ENCODE data around the gene NELL1. TPM values are rescaled to one million over a fixed set of nuclear protein-coding genes. Genes with fewer than 3 reads are reported as not detected.

The NELL1 gene
- total RNA-seq, 1 donor from 2014 or later, result 104 TPM

DNA sequence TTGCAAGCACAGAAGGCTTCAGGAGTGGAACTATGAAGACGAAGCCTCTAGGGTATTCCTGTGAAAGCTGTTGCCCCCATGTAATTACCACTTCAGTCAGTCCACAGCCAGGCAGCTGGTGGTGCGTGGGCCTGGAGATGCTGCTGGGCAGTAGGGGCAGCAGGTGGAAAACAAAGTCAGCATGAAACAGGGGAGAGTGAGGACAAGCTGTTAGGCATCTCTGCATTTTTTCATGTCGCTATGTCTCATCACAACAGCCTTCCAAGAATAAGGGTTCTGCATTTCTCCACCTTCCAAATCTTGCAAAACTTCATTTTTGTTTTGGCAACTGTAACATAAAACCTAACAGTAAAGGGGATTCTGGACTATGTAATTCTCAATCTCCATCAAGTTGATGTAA is 757.5 kb downstream of the NELL1 start:
- DNase-seq, result no peak

DNA sequence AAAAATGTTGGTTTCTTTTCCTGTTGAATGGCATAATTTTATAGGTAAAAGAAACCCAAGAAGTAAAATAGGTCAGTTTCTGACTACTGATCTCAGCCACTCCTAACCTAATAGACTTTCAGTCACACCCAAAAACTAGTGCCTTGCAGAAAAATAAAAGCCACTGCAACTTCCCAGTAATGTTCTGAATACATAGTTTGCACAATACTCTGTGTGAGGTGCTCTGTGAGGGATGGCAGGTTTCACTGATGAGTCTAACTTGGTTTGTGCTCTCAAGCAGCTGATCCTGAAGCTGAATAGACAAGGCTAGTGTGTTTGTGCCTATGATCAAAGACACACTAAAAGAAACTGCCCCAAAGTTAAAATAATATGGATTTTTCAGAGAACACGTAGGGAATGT is 758.3 kb downstream of the NELL1 start:
- no peak for DNase-seq

DNA sequence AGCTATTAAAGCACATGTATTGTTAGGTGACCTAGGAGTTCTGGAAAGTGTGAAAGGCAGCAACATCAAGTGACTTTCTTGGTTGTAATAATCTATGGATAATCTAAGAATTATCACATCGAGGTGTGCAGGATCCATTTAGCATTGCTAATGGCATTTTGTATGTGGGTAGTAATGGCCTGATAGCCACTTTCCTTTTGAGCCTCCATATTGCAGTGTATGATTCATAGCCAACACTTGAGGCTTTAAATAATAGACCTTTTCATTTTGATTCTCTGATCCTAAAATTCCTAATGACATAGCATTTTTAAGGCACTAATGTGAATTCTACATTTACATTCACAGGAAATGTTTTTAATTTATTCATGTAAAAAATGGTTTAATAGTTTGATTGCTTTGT is 759.4 kb downstream of the NELL1 start:
- no peak for DNase-seq

DNA sequence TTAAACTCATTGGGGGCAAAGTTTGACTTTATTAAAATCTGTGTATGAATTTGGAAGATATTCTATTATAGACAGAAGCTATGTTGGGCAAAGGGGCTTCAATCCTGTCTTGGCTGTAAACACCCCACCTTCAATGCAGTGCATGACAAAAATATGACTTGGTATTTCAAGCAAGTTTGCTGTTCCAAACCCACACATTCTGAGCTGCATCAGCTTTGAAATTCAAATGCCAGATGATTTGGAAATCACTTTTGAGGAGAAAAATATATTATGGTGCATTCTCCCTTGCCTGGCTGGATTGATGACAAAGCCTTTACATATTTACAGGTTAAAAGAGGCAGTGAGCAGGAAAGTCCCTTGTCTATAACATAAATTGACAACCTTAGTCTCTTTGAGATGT is 760.0 kb downstream of the NELL1 start:
- DNase-seq, result no peak

DNA sequence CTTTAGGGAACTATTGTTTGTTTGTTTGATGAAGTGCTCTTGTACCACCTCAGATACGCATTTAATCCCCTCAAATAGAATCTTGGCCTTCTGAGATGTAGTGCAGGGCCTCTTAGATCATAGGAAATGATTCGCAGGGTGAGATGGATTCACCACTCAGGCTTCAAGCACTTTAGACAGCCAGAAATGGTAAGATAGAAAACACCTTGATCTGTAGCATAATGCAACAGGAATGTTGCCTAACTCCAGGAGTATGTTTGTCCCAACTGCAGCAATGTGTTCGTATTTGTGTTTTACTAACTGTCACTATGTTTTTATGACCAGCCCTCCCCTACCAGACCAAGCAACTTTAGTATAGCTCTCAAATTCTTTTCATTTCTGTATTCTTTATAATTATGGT is 761.2 kb downstream of the NELL1 start:
- DNase-seq, result no peak

DNA sequence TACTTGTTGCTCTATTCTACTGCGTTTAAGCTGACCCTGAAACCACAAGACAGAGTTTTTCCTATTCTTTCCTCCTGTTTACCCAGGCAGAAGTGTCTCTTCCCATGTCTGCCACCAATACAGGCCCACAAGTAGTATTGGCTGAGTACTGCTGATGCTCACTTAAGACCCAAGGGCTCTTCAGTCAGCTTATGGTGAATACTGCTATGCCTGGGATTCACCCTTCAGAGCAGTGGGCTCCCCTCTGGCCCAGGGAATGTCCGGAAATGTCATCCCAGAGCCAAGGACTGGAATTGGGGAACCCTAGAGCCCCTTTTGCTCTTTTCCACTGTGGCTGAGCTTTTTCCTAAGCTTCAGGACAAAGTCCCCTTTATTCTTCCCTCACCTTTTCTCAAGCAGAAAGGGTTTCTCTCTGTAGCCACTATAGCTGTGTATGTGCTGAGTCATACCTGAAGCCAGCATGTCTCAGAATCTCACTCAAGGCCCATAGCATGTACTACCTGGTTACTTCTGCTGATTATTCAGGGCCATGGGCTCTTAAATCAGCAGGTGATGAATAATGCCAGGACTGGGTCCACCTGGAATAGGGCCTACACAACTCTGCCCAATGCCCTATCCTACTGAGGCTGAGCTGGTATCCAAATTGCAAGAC is 777.7 kb downstream of the NELL1 start:
- no peak for DNase-seq

DNA sequence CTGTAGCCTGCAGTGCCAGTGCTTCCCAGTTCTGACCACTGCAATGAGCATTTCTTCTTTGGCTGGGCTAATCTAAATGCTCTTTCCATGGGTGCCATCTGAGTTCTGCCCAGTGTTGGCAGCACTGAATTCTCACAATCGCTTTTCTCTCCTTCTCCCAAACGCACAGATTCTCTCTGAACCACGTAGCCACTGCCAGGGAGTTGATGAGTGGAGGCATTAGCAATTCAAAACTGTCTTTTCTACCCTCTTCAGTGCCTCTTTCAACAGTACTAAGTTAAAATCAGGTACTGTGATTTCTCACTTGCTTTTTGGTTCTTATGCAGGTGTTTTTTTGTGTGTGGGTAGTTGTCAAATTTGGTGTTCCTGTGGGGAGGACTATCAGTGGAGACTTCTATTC is 778.5 kb downstream of the NELL1 start:
- no peak for DNase-seq

DNA sequence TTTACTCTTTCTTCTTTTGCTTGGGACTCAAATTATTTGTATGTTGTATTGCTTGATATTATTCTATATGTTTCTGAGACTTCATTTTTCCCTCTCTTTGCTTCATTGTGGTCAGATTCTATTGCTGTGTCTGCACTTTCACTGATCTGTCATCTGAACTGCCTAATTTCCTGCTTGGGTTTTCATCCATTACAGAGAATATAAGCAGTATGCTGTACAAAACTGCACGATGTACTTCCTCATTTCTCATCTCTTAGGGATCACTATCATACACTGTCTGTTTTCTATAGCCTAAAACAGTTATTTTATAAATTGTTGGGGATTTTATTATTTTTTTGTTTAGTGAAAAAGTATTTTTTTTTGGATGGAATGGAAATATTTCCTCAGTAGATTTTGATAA is 786.8 kb downstream of the NELL1 start:
- DNase-seq, result no peak

DNA sequence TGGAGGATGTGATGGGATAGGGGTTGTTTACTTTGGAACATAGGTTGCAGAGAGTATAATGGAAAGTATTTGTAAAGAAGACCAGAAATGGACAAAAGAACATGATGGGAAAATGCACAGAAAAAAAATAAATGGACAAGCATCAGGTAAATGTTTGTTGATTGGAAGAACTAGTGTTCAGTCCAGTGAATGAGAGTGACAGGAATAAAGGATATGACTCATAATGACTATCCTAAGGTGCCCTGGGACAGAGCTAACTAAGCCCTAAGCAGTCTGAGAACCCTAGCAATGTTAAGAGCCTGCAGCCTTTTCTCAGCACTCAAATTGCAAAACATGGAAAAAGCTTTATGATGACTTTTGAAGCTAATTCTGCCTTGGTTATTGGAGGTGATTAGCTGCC is 790.7 kb downstream of the NELL1 start:
- no peak for DNase-seq

DNA sequence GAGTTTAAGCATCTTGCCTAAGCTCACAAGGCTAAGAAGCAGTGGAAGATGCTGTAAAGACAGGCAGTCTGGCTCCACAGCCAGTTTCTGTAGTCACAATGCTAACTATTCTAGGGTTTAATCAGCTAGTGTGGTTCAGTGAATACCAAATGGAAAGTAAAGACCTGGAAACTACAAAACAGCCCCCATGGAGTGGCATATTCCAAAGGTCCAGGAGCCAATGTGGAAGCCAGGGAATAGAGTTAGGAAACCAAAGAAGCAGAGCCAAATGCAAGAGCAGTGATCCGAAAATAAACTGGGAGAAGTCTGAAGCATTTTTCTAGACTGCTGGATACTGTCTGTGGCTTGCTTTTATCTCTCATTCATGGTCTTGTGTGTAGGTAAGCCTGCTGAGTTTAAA is 792.3 kb downstream of the NELL1 start:
- no peak for DNase-seq

DNA sequence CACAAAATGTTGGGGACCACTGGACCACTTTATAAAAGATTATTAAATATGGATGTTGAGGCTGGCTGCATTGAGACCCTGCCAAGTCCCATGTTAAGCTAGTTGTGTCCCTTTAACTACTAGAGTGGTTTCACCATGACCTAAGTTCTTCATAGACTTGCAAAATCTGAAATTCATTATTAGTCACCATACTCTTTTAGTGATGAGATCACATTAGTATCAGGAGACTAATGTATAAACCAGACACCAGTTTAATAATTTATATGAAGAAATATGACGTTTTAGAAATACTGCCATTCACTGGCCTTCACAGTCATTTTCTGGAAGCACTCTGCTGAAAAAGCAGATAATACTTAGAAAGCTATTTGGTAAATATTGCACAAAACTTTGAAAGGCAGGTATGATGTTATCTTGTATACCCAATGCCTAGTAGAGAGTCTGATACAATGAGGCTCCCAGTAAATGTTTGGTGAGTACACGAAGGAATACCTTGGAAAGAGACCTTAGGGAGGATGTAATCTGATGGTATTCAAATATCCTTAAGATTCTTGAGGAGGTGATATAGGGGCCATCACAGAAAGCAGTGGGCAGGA is 795.3 kb downstream of the NELL1 start:
- no peak for DNase-seq

DNA sequence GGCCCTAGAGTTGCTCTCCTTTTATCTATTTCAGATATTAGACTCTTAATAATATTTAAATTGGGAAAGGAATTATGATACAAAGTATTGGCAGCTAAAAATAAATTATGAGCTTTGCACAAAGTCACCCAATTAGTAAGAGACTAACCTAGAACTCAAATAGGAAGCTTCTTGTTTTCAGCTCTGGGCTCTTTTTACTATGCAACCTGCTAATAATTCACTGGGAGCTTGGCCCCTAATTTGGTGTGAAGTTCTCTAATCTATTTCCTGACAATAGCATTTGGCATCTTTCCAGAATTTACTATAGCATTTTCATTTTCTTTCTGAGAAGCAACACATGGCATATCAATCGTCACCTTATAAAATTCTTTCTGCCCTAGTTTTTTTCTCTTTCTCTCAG is 795.8 kb downstream of the NELL1 start:
- no peak for DNase-seq

DNA sequence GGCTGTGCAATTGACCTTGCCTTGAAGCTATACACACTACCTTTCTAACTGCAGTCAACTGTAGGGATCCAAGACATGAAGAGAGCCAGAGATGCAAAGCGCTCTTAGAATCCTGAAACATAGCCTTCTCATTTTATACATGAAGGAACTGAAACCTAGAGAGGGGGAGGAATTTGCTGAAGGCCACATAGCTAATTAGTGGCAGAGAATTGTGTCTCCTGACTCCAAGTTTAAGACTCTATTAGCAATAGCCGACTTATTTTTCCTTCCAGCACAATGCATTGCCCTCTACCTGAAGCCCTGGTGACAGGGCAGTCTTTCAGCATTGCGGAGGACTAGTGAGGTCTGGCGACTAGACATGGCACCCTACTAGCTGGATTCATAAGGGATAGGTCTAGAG is 796.5 kb downstream of the NELL1 start:
- DNase-seq, result no peak

DNA sequence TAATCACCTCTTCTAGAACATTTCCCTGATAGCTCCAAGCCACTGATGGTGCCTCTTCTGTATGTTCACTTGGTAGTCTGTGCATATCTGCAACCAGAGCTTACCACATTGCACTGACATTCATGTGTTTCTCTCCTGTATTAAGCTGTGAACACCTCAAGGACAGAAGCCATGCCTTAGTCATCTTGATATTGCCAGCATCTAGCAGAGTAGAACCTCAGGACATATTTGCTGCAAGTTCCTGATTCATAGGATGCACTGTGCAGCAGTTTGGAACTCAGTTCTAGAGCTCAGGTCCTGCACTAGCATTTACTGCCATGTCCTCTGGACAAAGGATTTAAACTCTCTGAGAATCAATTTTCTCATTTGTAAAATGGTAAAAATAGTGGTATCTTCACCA is 801.1 kb downstream of the NELL1 start:
- no peak for DNase-seq

DNA sequence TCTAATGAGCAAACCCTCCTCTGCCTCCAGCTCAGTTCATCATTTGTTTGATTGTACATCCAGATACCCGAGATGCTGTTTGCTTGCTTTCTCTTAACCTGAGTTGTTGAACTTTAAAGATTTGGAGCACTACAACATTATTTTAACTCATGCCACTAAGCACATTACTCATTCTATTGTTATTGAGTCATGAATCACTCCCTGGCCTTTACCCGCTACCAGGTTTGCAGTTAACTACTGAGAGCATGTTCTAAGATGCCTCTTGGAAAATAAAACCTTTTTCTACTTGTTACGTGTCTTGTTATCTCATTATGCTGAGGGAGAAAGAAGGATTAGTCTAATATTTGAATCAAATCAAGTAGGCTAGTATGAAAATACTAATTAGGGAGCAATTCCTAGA is 802.9 kb downstream of the NELL1 start:
- no peak for DNase-seq

DNA sequence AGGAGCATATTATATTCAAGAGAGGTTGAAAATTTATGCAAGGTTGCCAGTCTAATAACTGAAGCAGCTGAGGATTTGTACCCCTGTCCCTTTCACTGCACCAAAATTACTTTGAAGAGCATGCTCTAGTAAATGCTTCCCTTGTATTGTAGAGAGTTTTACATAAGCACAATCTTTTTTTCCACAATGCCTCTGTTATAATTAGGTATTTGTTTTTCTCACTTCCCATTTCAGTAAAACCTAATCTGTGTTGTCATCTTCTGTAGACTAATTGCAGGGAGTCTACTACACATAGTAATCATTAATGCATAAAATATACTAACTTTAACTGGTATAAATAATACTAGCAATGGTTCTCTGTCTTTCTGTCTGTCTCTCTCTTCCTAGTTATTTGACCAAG is 805.1 kb downstream of the NELL1 start:
- DNase-seq, result no peak

DNA sequence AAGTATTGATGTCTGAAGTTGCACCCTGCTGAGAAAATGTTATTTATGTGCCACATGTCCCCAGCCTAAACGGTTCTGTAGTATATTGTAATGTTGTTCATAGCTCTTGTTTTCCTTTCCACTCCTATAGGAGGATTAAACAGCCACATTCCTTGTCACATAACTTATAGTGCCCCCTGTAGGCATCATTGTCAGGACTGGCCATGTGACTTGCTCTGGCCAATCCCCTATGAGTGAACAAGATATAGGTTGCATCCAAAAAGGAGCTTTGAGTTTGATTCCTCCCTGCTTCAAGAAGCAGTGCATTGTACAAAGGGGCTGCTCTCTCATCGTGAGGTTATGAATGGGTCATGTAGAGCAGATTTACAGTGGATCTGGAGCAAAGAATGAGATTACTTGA is 805.9 kb downstream of the NELL1 start:
- no peak for DNase-seq

DNA sequence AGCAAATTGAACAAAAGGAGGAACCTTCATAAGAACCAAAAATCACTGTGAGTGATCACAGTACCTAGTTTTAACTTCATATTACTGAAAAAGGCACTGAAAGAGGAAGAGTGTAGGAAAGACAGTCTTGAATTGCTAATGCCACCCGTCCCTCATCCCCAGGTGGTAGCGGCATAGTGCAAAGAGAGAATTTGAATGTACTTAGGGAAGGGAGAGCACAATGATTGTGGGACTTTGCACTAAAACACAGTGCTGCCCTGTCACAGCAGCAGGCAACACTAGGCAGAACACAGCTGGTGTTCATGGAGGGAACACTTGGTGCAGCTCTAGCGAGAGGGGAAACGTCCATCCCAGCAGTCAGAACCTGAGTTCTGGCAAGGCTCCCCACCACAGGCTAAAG is 807.2 kb downstream of the NELL1 start:
- DNase-seq, result no peak

DNA sequence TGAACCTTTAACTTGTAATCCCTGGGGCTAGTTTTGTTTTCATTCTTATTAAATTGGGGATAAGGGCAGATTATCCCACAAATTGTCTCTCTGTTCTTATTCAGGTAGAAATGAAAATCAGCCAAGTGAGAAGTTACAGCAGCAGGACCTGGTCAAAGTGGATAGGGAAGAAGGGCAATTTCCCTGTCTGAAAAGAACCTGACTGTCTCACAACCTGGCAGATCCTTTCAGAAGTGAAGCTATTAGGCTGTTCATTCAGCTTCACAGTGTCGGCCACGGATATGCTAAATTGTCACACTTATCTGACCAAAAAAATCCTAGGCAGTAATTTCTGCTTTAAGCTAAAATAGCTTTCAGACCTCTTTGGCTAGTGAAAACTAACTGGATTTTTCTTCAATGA is 810.9 kb downstream of the NELL1 start:
- DNase-seq, result no peak

DNA sequence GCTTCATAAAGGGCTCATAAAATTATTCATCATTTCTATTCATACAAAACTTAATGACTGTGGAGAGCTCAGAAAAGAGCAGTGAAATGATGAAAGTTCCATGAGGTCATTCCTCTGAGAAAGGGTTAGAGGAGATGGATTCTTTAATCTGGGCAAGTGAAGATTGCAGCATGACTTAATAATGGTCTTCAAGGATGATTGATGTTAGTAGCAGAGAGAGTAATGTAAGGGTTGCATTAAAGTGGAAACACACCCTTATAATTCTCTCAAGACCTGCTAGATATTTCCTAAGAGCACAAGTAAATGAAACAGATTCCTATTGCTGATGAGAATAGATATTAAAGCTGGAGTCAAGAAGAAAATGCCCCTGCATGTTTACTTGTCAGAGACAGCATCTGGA is 811.9 kb downstream of the NELL1 start:
- no peak for DNase-seq

DNA sequence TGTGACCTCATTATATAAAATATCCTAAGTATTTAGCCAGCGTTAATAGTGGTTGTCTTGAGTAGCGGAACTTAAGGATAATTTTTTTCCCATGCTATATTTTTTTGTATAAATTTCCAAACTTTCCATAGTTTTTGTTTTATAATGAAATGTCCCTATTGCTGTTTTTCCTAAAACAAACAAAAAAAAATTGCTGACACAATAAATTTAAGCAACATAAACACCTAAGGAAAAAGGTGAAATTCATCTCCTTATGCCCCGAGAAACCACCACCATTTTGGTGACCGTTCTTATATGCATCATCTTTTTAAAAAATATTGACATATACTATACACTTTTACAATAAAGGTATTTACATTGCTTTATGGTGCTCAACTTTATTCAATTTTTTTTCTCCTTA is 814.7 kb downstream of the NELL1 start:
- DNase-seq, result no peak

DNA sequence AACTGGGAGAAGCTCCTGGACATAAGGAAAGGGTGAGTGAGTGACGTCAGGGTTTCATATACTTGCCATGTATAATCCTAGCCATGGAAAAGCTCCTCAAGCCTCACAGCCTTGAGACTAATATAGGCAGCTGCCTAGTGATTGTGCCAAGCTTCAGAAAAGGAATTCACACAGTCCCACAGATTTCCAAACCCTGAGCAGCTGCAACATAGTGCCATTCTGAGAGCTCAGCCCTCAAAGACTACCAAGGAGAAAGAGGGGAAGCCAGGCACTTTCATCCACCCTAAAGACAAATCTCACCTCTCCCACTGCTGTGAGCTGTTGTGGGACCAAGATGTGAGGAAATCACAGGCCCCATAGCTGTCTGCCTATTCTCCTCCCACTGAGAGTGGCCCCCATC is 815.6 kb downstream of the NELL1 start:
- peak; percentile 48 for DNase-seq

DNA sequence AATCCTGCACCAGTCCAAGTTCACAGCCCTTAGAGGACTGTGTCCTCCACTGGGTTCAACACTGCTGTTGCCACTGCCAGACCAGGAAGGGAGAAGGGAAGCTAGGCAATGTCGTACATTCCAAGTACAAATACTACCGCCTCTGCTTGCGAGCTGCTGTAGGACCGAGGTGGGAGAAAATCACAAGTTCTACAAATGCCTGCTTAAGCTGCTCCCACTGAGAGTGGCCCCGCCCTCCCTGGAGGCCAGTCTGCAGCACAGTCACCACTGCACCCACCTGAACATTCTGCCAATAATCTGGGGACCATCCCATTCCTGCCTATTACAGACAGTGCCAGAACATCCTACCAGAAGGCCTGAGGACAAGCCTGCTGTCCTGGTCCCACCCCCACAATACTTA is 816.0 kb downstream of the NELL1 start:
- DNase-seq, result peak; percentile 58

DNA sequence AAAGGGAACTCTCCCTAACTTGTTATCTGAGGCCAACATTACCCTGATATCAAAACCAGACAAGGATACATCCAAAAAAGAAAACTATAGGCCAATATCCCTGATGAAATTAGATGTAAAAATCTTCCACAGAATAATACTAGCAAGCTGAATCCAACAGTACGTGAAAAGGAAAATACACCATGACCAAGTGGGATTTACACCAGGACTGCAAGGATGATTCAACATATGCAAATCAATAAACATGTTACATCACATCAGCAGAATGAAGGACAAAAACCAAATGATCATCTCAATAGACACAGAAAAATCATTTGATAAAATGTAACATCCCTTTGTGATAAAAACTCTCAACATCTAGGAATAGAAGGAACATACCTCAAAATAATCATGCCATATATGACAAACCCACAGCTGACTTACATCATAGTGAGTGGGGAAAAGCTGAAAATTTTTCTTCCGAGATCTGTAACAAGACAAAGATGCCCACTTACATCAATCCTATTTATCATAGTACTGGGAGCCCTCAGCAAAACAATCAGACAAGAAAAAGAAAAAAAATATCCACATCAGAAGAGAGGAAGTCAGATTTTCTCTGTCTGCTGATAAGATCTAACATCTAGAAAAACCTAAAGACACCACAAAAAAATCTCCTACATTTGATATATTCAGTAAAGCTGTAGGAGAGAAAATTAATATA is 820.2 kb downstream of the NELL1 start:
- no peak for DNase-seq
